Osteoblast (primary cell): ENCODE data around the gene ARFGEF2. TPM values are rescaled to one million over a fixed set of nuclear protein-coding genes. Genes with fewer than 3 reads are reported as not detected.
"Not testable (repeated sequence)": the region's sequence is repeated elsewhere in the genome, so short reads cannot be mapped to it uniquely, and the experiment has no call there.

Source experiments
- DNase-seq: peaks from one replicate; pipeline ENCODE4 v3.0.0; 2011; ENCODE audit warnings: low spot score, mixed read lengths; ENCODE audit not compliant: insufficient read length; ENCODE audit errors: missing footprints
- H2AFZ ChIP-seq: 2 replicates; pipeline ENCODE4 v1.6.0; 2011; ENCODE audit warnings: mild to moderate bottlenecking, low read length
- H3K27ac ChIP-seq: 2 replicates; pipeline ENCODE4 v1.5.1; 2011; ENCODE audit warnings: mild to moderate bottlenecking, low read depth, low read length, moderate library complexity
- H3K27me3 ChIP-seq: 2 replicates; pipeline ENCODE4 v1.6.0; 2012; ENCODE audit warnings: mild to moderate bottlenecking, control low read depth, inconsistent platforms, low read length, moderate library complexity; ENCODE audit not compliant: insufficient read depth
- H3K36me3 ChIP-seq: 2 replicates; pipeline ENCODE4 v1.5.1; 2011; ENCODE audit warnings: mild to moderate bottlenecking, low read length, control low read depth, moderate library complexity; ENCODE audit not compliant: insufficient read depth
- H3K4me1 ChIP-seq: 2 replicates; pipeline ENCODE4 v1.5.1; 2011; ENCODE audit warnings: mild to moderate bottlenecking, low read length, control low read depth, moderate library complexity; ENCODE audit not compliant: insufficient read depth
- H3K4me2 ChIP-seq: 2 replicates; pipeline ENCODE4 v1.6.0; 2011; ENCODE audit warnings: mild to moderate bottlenecking, low read length; ENCODE audit not compliant: insufficient read depth
- H3K4me3 ChIP-seq: fragments of 200-600 bp; sonication (generic); 3 replicates; pipeline ENCODE4 v1.5.1; 2012; ENCODE audit warnings: mild to moderate bottlenecking, low read length, inconsistent platforms; ENCODE audit not compliant: insufficient read depth
- H3K79me2 ChIP-seq: 2 replicates; pipeline ENCODE4 v1.6.0; 2012; ENCODE audit warnings: mild to moderate bottlenecking, low read length, control low read depth, inconsistent platforms; ENCODE audit not compliant: insufficient read depth
- H3K9me3 ChIP-seq: 2 replicates; pipeline ENCODE4 v1.5.1; 2011; ENCODE audit warnings: low read depth, low read length, control low read depth
- H4K20me1 ChIP-seq: 2 replicates; pipeline ENCODE4 v1.6.0; 2012; ENCODE audit warnings: mild to moderate bottlenecking, low read length, control low read depth; ENCODE audit not compliant: insufficient read depth
- CTCF ChIP-seq: IDR thresholded peaks from 2 replicates; pipeline ENCODE4 v1.5.1; 2011; ENCODE audit warnings: mild to moderate bottlenecking, low read depth, low read length, moderate library complexity; ENCODE audit errors: extremely low read depth
- total RNA-seq: library from RNA; depleted of rRNA; stranded (reverse); fragments of >200 nt; gene quantifications from 2 replicates; pipeline ENCODE4 v1.2.3, GENCODE V29; 2012

Gene ARFGEF2
- total RNA-seq, 1 donor = 42.0 TPM

GRCh38 chr20:48975955-48976354, 54.4 kb downstream of the ARFGEF2 start:
- no peaks in the 10 kb centered on the region for H4K20me1 ChIP-seq
- no peak for TF ChIP-seq CTCF
- peaks cover 35% of the 10 kb centered on the region for H3K36me3 ChIP-seq
- H3K4me3 ChIP-seq = no peak overlapping the region
- no peak overlapping the region for H3K4me2 ChIP-seq
- H3K27me3 ChIP-seq = no peaks in the 10 kb centered on the region
- peaks cover 4% of the 10 kb centered on the region for H3K79me2 ChIP-seq
- no peaks in the 10 kb centered on the region for H3K9me3 ChIP-seq
- no peak overlapping the region for H2AFZ ChIP-seq
- DNase-seq = no peak
- H3K27ac ChIP-seq = no peak overlapping the region
- H3K4me1 ChIP-seq = no peaks in the 10 kb centered on the region

- not testable (repeated sequence) for H3K27me3 ChIP-seq, H3K79me2 ChIP-seq, H3K4me2 ChIP-seq, H4K20me1 ChIP-seq, H3K9me3 ChIP-seq, H3K27ac ChIP-seq, H2AFZ ChIP-seq, DNase-seq, H3K4me3 ChIP-seq
- Histone ChIP-seq H3K36me3 (peaks cover 24% of the 10 kb centered on the region), H3K4me1 (peaks cover 12% of the 10 kb centered on the region)
Measured at GRCh38 chr20:48979980-48980379, 58.5 kb downstream of the ARFGEF2 start.

GRCh38 chr20:48983423-48984400, 62.2 kb downstream of the ARFGEF2 start:
- Histone ChIP-seq H3K4me3 (no peak overlapping the region), H3K4me2 (no peak overlapping the region), H4K20me1 (peaks cover 2% of the 10 kb centered on the region), H3K27ac (peak overlapping the region; percentile 13), H3K9me3 (peaks cover 3% of the 10 kb centered on the region), H3K27me3 (no peaks in the 10 kb centered on the region), H2AFZ (no peak overlapping the region), H3K4me1 (peaks cover 12% of the 10 kb centered on the region), H3K36me3 (peaks cover 39% of the 10 kb centered on the region), H3K79me2 (peaks cover 2% of the 10 kb centered on the region)
- DNase-seq = peak; percentile 80
- TF ChIP-seq CTCF = no peak

GRCh38 chr20:48984575-48985219, 63.2 kb downstream of the ARFGEF2 start:
- Histone ChIP-seq H3K27ac (no peak overlapping the region), H3K36me3 (peaks cover 49% of the 10 kb centered on the region), H2AFZ (no peak overlapping the region), H3K4me1 (peaks cover 12% of the 10 kb centered on the region), H3K27me3 (no peaks in the 10 kb centered on the region), H4K20me1 (peaks cover 2% of the 10 kb centered on the region), H3K79me2 (no peaks in the 10 kb centered on the region), H3K4me3 (no peak overlapping the region), H3K4me2 (no peak overlapping the region), H3K9me3 (peaks cover 3% of the 10 kb centered on the region)
- TF ChIP-seq CTCF = no peak
- DNase-seq = no peak
